ENCODE data around the gene NOP14.

GRCh38 chr4:2932951-2933565 lies 30.1 kb downstream of the NOP14 start:
- TF ChIP-seq CTCF (IDR thresholded peaks at IDR 0.05) (no peak), EZH2 (IDR thresholded peaks at IDR 0.05; ENCODE audit: borderline replicate concordance, insufficient read depth, low read depth, low read length, poor library complexity, severe bottlenecking) (no peak)
